Measurements from ENCODE around the gene GADD45B. TPM values are rescaled to one million over a fixed set of nuclear protein-coding genes. Genes with fewer than 3 reads are reported as not detected.

Gene GADD45B
- polyA plus RNA-seq, 1 donor from 2014 or later: not detected

GRCh38 chr19:2511570-2511969 is 35.6 kb downstream of the GADD45B start:
- no peaks in the 10 kb centered on the region for H3K79me2 ChIP-seq (replicated peaks; ENCODE audit: insufficient read depth, low read length)
- no peak overlapping the region for H3K4me2 ChIP-seq (ENCODE audit: low read length)
- H4K20me1 ChIP-seq (ENCODE audit: insufficient read depth): no peaks in the 10 kb centered on the region
- no peaks in the 10 kb centered on the region for H3K9me2 ChIP-seq (ENCODE audit: insufficient read depth, low read length)
- H3K27ac ChIP-seq (ENCODE audit: low read length): no peak overlapping the region
- no peaks in the 10 kb centered on the region for H3F3A ChIP-seq (ENCODE audit: insufficient read depth, low read length, poor library complexity, severe bottlenecking)
- H3K9ac ChIP-seq (ENCODE audit: low read length): no peak overlapping the region
- TF ChIP-seq REST (IDR thresholded peaks at IDR 0.05; ENCODE audit: borderline replicate concordance) (no peak), SMC3 (conservative IDR thresholded peaks at IDR 0.05; ENCODE audit: poor library complexity) (no peak), TAF1 (IDR thresholded peaks at IDR 0.05; ENCODE audit: low read depth) (no peak), EZH2 (IDR thresholded peaks at IDR 0.05; ENCODE audit: borderline replicate concordance, insufficient read depth, low read length, poor library complexity, severe bottlenecking) (no peak), POLR2AphosphoS5 (IDR thresholded peaks at IDR 0.05) (no peak), EP300 (conservative IDR thresholded peaks at IDR 0.05; ENCODE audit: poor library complexity, severe bottlenecking) (no peak), CTCF (IDR thresholded peaks at IDR 0.05; ENCODE audit: poor library complexity, severe bottlenecking) (no peak), MXI1 (conservative IDR thresholded peaks at IDR 0.05; ENCODE audit: poor library complexity, severe bottlenecking) (no peak), RAD21 (conservative IDR thresholded peaks at IDR 0.05) (no peak)
- H3K4me3 ChIP-seq (ENCODE audit: low read length): no peak overlapping the region
- H3K36me3 ChIP-seq (ENCODE audit: insufficient read depth, low read length): no peaks in the 10 kb centered on the region
- no peak overlapping the region for H2AFZ ChIP-seq (ENCODE audit: low read depth, low read length)
- no peaks in the 10 kb centered on the region for H3K9me3 ChIP-seq (ENCODE audit: low read length)
- H3K27me3 ChIP-seq (ENCODE audit: insufficient read depth, low read depth, low read length): no peaks in the 10 kb centered on the region

- H3F3A ChIP-seq (ENCODE audit: insufficient read depth, low read length, poor library complexity, severe bottlenecking): no peaks in the 10 kb centered on the region
- H3K9me3 ChIP-seq (ENCODE audit: low read length): no peaks in the 10 kb centered on the region
- no peak overlapping the region for H3K27ac ChIP-seq (ENCODE audit: low read length)
- no peaks in the 10 kb centered on the region for H4K20me1 ChIP-seq (ENCODE audit: insufficient read depth)
- H3K79me2 ChIP-seq (replicated peaks; ENCODE audit: insufficient read depth, low read length): no peaks in the 10 kb centered on the region
- H3K27me3 ChIP-seq (ENCODE audit: insufficient read depth, low read depth, low read length): no peaks in the 10 kb centered on the region
- H3K9me2 ChIP-seq (ENCODE audit: insufficient read depth, low read length): no peaks in the 10 kb centered on the region
- H3K4me3 ChIP-seq (ENCODE audit: low read length): no peak overlapping the region
- H2AFZ ChIP-seq (ENCODE audit: low read depth, low read length): no peak overlapping the region
- H3K4me2 ChIP-seq (ENCODE audit: low read length): no peak overlapping the region
- H3K36me3 ChIP-seq (ENCODE audit: insufficient read depth, low read length): no peaks in the 10 kb centered on the region
- TF ChIP-seq MXI1 (conservative IDR thresholded peaks at IDR 0.05; ENCODE audit: poor library complexity, severe bottlenecking) (no peak), EZH2 (IDR thresholded peaks at IDR 0.05; ENCODE audit: borderline replicate concordance, insufficient read depth, low read length, poor library complexity, severe bottlenecking) (no peak), EP300 (conservative IDR thresholded peaks at IDR 0.05; ENCODE audit: poor library complexity, severe bottlenecking) (no peak), SMC3 (conservative IDR thresholded peaks at IDR 0.05; ENCODE audit: poor library complexity) (no peak), CTCF (IDR thresholded peaks at IDR 0.05; ENCODE audit: poor library complexity, severe bottlenecking) (no peak), REST (IDR thresholded peaks at IDR 0.05; ENCODE audit: borderline replicate concordance) (no peak), RAD21 (conservative IDR thresholded peaks at IDR 0.05) (no peak), POLR2AphosphoS5 (IDR thresholded peaks at IDR 0.05) (no peak)
- H3K9ac ChIP-seq (ENCODE audit: low read length): no peak overlapping the region
Observed at GRCh38 chr19:2511991-2512390, 36.1 kb downstream of the GADD45B start.

Data from neural cell (in vitro differentiated cells).